ENCODE measurements around the gene FAM234B. TPM values are rescaled to one million over a fixed set of nuclear protein-coding genes. Genes with fewer than 3 reads are reported as not detected.

Gene FAM234B
- total and polyA plus RNA-seq, 2 experiments from 2014 or later, result 9.5 to 21.1 TPM

DNA sequence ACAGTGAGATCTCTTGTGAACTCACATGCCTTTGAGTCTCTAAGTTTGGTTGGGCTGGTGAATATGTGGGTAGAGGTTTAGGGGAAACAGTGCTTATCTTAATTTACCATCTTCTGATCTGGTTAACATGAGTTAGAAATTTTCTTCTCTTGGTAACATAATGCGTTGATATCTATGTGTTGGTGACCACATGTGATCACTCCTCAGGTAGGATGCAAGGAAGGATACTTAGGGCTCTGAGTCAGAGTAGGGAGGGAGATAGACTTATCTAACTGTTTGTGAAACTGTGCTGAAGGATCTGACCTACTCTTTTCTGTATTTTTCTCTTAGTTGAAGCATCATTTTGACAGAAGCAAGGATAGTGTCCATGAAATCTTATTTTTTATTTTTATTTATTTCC lies 23.1 kb downstream of the FAM234B start:
- no peaks in the 10 kb centered on the region for H3K4me1 ChIP-seq (ENCODE audit: insufficient read depth)
- H3K27ac Mint-ChIP-seq, result no peak overlapping the region
- no peaks in the 10 kb centered on the region for H3K9me3 Mint-ChIP-seq
- DNase-seq (ENCODE audit: low spot score) (no peak), ATAC-seq (no peak)
- no peak overlapping the region for H3K4me3 ChIP-seq
- H3K27ac ChIP-seq (ENCODE audit: low read depth), result no peak overlapping the region
- H2AFZ ChIP-seq, result no peak overlapping the region
- H3K4me3 Mint-ChIP-seq, result no peak overlapping the region
- H3K36me3 Mint-ChIP-seq (ENCODE audit: low read depth), result peaks cover 23% of the 10 kb centered on the region
- no peaks in the 10 kb centered on the region for H3K79me2 ChIP-seq (replicated peaks; ENCODE audit: insufficient read depth)
- peaks cover 8% of the 10 kb centered on the region; the same call in 1 of the 2 replicates for H3K36me3 ChIP-seq (ENCODE audit: insufficient read depth)
- TF ChIP-seq EZH2phosphoT487 (IDR thresholded peaks at IDR 0.05; ENCODE audit: unreplicated experiment) (no peak), EZH2 (IDR thresholded peaks at IDR 0.05; ENCODE audit: low read depth, unreplicated experiment) (no peak), CREB1 (CRISPR knock-in tag; IDR thresholded peaks at IDR 0.05; ENCODE audit: low read depth) (no peak), POLR2AphosphoS5 (IDR thresholded peaks at IDR 0.05; ENCODE audit: low read depth) (no peak), NANOG (IDR thresholded peaks at IDR 0.05; ENCODE audit: borderline replicate concordance) (no peak), ZNF114 (CRISPR knock-in tag; IDR thresholded peaks at IDR 0.05) (no peak), STAT1 (IDR thresholded peaks at IDR 0.05; ENCODE audit: unreplicated experiment) (no peak), JUNB (IDR thresholded peaks at IDR 0.05; ENCODE audit: unreplicated experiment) (no peak), ZNF331 (CRISPR knock-in tag; IDR thresholded peaks at IDR 0.05; ENCODE audit: low read depth) (no peak)
- TF ChIP-seq, protein P1, sequence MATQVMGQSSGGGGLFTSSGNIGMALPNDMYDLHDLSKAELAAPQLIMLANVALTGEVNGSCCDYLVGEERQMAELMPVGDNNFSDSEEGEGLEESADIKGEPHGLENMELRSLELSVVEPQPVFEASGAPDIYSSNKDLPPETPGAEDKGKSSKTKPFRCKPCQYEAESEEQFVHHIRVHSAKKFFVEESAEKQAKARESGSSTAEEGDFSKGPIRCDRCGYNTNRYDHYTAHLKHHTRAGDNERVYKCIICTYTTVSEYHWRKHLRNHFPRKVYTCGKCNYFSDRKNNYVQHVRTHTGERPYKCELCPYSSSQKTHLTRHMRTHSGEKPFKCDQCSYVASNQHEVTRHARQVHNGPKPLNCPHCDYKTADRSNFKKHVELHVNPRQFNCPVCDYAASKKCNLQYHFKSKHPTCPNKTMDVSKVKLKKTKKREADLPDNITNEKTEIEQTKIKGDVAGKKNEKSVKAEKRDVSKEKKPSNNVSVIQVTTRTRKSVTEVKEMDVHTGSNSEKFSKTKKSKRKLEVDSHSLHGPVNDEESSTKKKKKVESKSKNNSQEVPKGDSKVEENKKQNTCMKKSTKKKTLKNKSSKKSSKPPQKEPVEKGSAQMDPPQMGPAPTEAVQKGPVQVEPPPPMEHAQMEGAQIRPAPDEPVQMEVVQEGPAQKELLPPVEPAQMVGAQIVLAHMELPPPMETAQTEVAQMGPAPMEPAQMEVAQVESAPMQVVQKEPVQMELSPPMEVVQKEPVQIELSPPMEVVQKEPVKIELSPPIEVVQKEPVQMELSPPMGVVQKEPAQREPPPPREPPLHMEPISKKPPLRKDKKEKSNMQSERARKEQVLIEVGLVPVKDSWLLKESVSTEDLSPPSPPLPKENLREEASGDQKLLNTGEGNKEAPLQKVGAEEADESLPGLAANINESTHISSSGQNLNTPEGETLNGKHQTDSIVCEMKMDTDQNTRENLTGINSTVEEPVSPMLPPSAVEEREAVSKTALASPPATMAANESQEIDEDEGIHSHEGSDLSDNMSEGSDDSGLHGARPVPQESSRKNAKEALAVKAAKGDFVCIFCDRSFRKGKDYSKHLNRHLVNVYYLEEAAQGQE (IDR thresholded peaks at IDR 0.05; ENCODE audit: unreplicated experiment), result no peak
- TF ChIP-seq, protein P2, sequence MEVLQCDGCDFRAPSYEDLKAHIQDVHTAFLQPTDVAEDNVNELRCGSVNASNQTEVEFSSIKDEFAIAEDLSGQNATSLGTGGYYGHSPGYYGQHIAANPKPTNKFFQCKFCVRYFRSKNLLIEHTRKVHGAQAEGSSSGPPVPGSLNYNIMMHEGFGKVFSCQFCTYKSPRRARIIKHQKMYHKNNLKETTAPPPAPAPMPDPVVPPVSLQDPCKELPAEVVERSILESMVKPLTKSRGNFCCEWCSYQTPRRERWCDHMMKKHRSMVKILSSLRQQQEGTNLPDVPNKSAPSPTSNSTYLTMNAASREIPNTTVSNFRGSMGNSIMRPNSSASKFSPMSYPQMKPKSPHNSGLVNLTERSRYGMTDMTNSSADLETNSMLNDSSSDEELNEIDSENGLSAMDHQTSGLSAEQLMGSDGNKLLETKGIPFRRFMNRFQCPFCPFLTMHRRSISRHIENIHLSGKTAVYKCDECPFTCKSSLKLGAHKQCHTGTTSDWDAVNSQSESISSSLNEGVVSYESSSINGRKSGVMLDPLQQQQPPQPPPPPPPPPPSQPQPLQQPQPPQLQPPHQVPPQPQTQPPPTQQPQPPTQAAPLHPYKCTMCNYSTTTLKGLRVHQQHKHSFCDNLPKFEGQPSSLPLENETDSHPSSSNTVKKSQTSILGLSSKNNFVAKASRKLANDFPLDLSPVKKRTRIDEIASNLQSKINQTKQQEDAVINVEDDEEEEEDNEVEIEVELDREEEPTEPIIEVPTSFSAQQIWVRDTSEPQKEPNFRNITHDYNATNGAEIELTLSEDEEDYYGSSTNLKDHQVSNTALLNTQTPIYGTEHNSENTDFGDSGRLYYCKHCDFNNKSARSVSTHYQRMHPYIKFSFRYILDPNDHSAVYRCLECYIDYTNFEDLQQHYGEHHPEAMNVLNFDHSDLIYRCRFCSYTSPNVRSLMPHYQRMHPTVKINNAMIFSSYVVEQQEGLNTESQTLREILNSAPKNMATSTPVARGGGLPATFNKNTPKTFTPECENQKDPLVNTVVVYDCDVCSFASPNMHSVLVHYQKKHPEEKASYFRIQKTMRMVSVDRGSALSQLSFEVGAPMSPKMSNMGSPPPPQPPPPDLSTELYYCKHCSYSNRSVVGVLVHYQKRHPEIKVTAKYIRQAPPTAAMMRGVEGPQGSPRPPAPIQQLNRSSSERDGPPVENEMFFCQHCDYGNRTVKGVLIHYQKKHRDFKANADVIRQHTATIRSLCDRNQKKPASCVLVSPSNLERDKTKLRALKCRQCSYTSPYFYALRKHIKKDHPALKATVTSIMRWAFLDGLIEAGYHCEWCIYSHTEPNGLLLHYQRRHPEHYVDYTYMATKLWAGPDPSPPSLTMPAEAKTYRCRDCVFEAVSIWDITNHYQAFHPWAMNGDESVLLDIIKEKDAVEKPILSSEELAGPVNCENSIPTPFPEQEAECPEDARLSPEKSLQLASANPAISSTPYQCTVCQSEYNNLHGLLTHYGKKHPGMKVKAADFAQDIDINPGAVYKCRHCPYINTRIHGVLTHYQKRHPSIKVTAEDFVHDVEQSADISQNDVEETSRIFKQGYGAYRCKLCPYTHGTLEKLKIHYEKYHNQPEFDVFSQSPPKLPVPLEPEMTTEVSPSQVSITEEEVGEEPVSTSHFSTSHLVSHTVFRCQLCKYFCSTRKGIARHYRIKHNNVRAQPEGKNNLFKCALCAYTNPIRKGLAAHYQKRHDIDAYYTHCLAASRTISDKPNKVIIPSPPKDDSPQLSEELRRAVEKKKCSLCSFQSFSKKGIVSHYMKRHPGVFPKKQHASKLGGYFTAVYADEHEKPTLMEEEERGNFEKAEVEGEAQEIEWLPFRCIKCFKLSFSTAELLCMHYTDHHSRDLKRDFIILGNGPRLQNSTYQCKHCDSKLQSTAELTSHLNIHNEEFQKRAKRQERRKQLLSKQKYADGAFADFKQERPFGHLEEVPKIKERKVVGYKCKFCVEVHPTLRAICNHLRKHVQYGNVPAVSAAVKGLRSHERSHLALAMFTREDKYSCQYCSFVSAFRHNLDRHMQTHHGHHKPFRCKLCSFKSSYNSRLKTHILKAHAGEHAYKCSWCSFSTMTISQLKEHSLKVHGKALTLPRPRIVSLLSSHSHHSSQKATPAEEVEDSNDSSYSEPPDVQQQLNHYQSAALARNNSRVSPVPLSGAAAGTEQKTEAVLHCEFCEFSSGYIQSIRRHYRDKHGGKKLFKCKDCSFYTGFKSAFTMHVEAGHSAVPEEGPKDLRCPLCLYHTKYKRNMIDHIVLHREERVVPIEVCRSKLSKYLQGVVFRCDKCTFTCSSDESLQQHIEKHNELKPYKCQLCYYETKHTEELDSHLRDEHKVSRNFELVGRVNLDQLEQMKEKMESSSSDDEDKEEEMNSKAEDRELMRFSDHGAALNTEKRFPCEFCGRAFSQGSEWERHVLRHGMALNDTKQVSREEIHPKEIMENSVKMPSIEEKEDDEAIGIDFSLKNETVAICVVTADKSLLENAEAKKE (CRISPR knock-in tag; IDR thresholded peaks at IDR 0.05), result no peak
- TF ChIP-seq, protein P3, sequence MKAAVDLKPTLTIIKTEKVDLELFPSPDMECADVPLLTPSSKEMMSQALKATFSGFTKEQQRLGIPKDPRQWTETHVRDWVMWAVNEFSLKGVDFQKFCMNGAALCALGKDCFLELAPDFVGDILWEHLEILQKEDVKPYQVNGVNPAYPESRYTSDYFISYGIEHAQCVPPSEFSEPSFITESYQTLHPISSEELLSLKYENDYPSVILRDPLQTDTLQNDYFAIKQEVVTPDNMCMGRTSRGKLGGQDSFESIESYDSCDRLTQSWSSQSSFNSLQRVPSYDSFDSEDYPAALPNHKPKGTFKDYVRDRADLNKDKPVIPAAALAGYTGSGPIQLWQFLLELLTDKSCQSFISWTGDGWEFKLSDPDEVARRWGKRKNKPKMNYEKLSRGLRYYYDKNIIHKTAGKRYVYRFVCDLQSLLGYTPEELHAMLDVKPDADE (IDR thresholded peaks at IDR 0.05), result no peak
- TF ChIP-seq, protein P4, sequence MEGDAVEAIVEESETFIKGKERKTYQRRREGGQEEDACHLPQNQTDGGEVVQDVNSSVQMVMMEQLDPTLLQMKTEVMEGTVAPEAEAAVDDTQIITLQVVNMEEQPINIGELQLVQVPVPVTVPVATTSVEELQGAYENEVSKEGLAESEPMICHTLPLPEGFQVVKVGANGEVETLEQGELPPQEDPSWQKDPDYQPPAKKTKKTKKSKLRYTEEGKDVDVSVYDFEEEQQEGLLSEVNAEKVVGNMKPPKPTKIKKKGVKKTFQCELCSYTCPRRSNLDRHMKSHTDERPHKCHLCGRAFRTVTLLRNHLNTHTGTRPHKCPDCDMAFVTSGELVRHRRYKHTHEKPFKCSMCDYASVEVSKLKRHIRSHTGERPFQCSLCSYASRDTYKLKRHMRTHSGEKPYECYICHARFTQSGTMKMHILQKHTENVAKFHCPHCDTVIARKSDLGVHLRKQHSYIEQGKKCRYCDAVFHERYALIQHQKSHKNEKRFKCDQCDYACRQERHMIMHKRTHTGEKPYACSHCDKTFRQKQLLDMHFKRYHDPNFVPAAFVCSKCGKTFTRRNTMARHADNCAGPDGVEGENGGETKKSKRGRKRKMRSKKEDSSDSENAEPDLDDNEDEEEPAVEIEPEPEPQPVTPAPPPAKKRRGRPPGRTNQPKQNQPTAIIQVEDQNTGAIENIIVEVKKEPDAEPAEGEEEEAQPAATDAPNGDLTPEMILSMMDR (conservative IDR thresholded peaks at IDR 0.05; ENCODE audit: low read depth in 2 of 2), result no peak
- H3F3A ChIP-seq (replicated peaks; ENCODE audit: low read depth), result no peaks in the 10 kb centered on the region
- H3K4me2 ChIP-seq, result no peak overlapping the region
- H3K9me2 ChIP-seq (ENCODE audit: insufficient read depth), result peaks cover 3% of the 10 kb centered on the region; the same call in 1 of the 2 replicates
- peaks cover 12% of the 10 kb centered on the region; the same call in 2 of the 3 replicates for H3K4me1 Mint-ChIP-seq
- no peaks in the 10 kb centered on the region; the same call in 1 of the 2 replicates for H4K20me1 ChIP-seq (replicated peaks; ENCODE audit: insufficient read depth)
- peaks cover 8% of the 10 kb centered on the region for H3K27me3 Mint-ChIP-seq (ENCODE audit: insufficient read depth, low read depth, poor library complexity)
- H3K27me3 ChIP-seq (ENCODE audit: insufficient read depth), result no peaks in the 10 kb centered on the region

Measured in GM23338 (cell line).